ENCODE results near the gene ZNF385A.

- TF ChIP-seq REST (IDR thresholded peaks at IDR 0.05; ENCODE audit: low read depth): no peak
- TF ChIP-seq CREB1 (IDR thresholded peaks at IDR 0.05; ENCODE audit: low read depth): no peak
- TF ChIP-seq NFIC (IDR thresholded peaks at IDR 0.05): no peak
- no peak for TF ChIP-seq MAX (IDR thresholded peaks at IDR 0.05)
- TF ChIP-seq YY1 (IDR thresholded peaks at IDR 0.05; ENCODE audit: low read depth): no peak
- TF ChIP-seq USF1 (IDR thresholded peaks at IDR 0.05): no peak
- TF ChIP-seq RAD21 (IDR thresholded peaks at IDR 0.05; ENCODE audit: low read depth): no peak
- no peak for TF ChIP-seq FOXM1 (IDR thresholded peaks at IDR 0.05; ENCODE audit: borderline replicate concordance, low read depth)
- TF ChIP-seq EGR1 (IDR thresholded peaks at IDR 0.05): no peak
- TF ChIP-seq EP300 (IDR thresholded peaks at IDR 0.05; ENCODE audit: borderline replicate concordance): no peak
- no peak for TF ChIP-seq TAF1 (IDR thresholded peaks at IDR 0.05; ENCODE audit: low read depth)
- TF ChIP-seq TEAD4 (IDR thresholded peaks at IDR 0.05): no peak
- TF ChIP-seq CEBPB (IDR thresholded peaks at IDR 0.05): no peak
Observed at GRCh38 chr12:54377797-54378515, 6.6 kb downstream of the ZNF385A start.

Data from Ishikawa (cell line).